ENCODE measurements around the gene SFI1. TPM values are rescaled to one million over a fixed set of nuclear protein-coding genes. Genes with fewer than 3 reads are reported as not detected.

SFI1 gene
- total and polyA plus RNA-seq, 4 donors, result 14.0 to 46.0 (median 32.7) TPM

- Histone ChIP-seq H3K4me1 (ENCODE audit: control insufficient read depth in 5 of 5, insufficient read depth in 5 of 5, low read length in 5 of 5) (peaks cover 0 to 4% (median 2%) of the 10 kb centered on the region in 5 donors), H3K9ac (ENCODE audit: insufficient read depth in 1 of 2, low read length in 2 of 2) (no peak overlapping the region), H3K27ac (ENCODE audit: low read depth in 1 of 2, low read length in 1 of 2) (peak overlapping the region in 1 of 2 donors; percentile 81), H3K36me3 (ENCODE audit: control insufficient read depth in 4 of 4, insufficient read depth in 4 of 4, low read length in 4 of 4) (peaks cover 0 to 2% (median 0%) of the 10 kb centered on the region in 4 donors), H3K9me3 (ENCODE audit: control insufficient read depth in 4 of 4, insufficient read depth in 3 of 4, low read length in 3 of 4) (peaks cover 0 to 3% (median 0%) of the 10 kb centered on the region in 4 donors), H3K4me3 (peak overlapping the region; percentile 75), H3K27me3 (ENCODE audit: control insufficient read depth in 3 of 3, insufficient read depth in 3 of 3, low read length in 2 of 3) (no peaks in the 10 kb centered on the region)
- WGBS, 2 donors, result 67 to 68% methylated on average over 10 of the region's 10 CpGs
- TF ChIP-seq CTCF (IDR thresholded peaks at IDR 0.05; ENCODE audit: control extremely low read depth, extremely low read depth), result no peak
- no peak for DNase-seq
- ATAC-seq (ENCODE audit: insufficient read depth, low FRiP score), result no peak
Measured at GRCh38 chr22:31497148-31497938, 1.0 kb downstream of the SFI1 start.

- no peak overlapping the region for H3K9ac ChIP-seq (ENCODE audit: insufficient read depth in 1 of 2, low read length in 2 of 2)
- 75 to 81% methylated on average over 2 of the region's 2 CpGs for WGBS, 2 donors
Measured at GRCh38 chr22:31501738-31502137, 5.4 kb downstream of the SFI1 start.

GRCh38 chr22:31503211-31503964 lies 7.1 kb downstream of the SFI1 start:
- Histone ChIP-seq H3K36me3 (ENCODE audit: control insufficient read depth in 4 of 4, insufficient read depth in 4 of 4, low read length in 4 of 4) (peaks cover 0 to 2% (median 0%) of the 10 kb centered on the region in 4 donors), H3K4me3 (no peak overlapping the region), H3K9me3 (ENCODE audit: control insufficient read depth in 4 of 4, insufficient read depth in 3 of 4, low read length in 3 of 4) (no peaks in the 10 kb centered on the region), H3K27me3 (ENCODE audit: control insufficient read depth in 3 of 3, insufficient read depth in 3 of 3, low read length in 2 of 3) (no peaks in the 10 kb centered on the region), H3K27ac (ENCODE audit: low read depth in 1 of 2, low read length in 1 of 2) (no peak overlapping the region), H3K4me1 (ENCODE audit: control insufficient read depth in 5 of 5, insufficient read depth in 5 of 5, low read length in 5 of 5) (peaks cover 0 to 2% (median 0%) of the 10 kb centered on the region in 5 donors), H3K9ac (ENCODE audit: insufficient read depth in 1 of 2, low read length in 2 of 2) (no peak overlapping the region)
- WGBS, 2 donors, result 82 to 88% methylated on average over 13 to 14 of the region's 14 CpGs
- no peak for TF ChIP-seq CTCF (IDR thresholded peaks at IDR 0.05; ENCODE audit: control extremely low read depth, extremely low read depth)
- peak in 2 of 3 donors; percentile 24 to 53 for DNase-seq
- ATAC-seq (ENCODE audit: insufficient read depth, low FRiP score), result no peak

More at GRCh38 chr22:31501738-31502137, 5.4 kb downstream of the SFI1 start:
- no peak overlapping the region for H3K4me3 ChIP-seq
- H3K4me1 ChIP-seq (ENCODE audit: control insufficient read depth in 5 of 5, insufficient read depth in 5 of 5, low read length in 5 of 5), result peaks cover 0 to 4% (median 0%) of the 10 kb centered on the region in 5 donors
- H3K27ac ChIP-seq (ENCODE audit: low read depth in 1 of 2, low read length in 1 of 2), result no peak overlapping the region
- no peak for TF ChIP-seq CTCF (IDR thresholded peaks at IDR 0.05; ENCODE audit: control extremely low read depth, extremely low read depth)
- no peak for ATAC-seq (ENCODE audit: insufficient read depth, low FRiP score)
- peaks cover 0 to 3% (median 0%) of the 10 kb centered on the region in 4 donors for H3K9me3 ChIP-seq (ENCODE audit: control insufficient read depth in 4 of 4, insufficient read depth in 3 of 4, low read length in 3 of 4)
- no peak for DNase-seq
- peaks cover 0 to 2% (median 0%) of the 10 kb centered on the region in 4 donors for H3K36me3 ChIP-seq (ENCODE audit: control insufficient read depth in 4 of 4, insufficient read depth in 4 of 4, low read length in 4 of 4)
- H3K27me3 ChIP-seq (ENCODE audit: control insufficient read depth in 3 of 3, insufficient read depth in 3 of 3, low read length in 2 of 3), result no peaks in the 10 kb centered on the region
